GM21367 (cell line): ENCODE results near the gene CFAP74.
"Not testable (repeated sequence)": the region's sequence is repeated elsewhere in the genome, so short reads cannot be mapped to it uniquely, and the experiment has no call there.

Experiments used
- ATAC-seq: cut with Tn5 transposase; IDR thresholded peaks from one replicate; pipeline ENCODE4 v1.9.1; 2021; ENCODE audit not compliant: unreplicated experiment

The CFAP74 gene

GRCh38 chr1:1989102-1989542 lies 14.5 kb downstream of the CFAP74 start:
- ATAC-seq: no peak

DNA sequence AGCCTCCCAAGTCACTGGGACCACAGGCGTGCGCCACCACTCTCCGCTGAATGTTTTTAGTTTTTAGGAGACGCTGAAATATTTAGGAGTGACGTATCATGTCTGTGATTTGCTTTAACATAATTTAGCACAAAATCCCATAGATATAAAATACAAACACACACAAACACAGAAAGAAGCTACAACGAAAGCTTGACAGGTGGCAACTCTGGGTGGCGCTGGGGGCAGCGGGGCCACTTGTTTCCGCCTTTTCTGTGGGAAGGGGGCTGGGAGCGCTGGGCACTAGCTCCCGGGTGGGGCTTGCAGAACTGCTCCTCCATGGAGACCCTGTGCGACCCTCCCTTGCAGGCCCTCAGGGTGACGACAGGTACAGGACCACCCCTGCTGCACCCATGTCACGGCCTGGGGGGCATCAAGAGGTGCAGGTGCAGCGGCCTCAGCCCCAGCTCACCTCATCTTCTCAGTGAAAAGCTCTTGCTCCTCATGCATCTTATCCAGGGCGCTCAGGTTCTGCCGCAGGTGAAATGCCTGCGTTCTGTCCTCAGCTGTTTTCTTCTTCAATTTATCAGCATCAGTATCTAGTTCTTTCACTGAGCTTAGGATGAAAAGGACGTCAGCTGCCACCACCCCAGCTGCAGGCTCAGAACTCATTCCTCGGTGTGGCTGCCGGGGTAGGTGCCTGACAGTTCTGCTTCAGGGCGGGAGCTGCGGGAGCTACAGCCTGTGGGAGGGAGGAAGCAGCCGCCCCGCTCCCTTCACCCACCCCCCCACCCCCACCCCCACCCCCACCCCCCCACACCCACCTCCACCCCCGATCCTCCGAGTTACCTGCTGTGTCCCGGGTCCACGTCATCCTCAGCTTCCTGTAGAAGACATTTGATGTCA lies 15.3 kb downstream of the CFAP74 start:
- ATAC-seq: no peak

DNA sequence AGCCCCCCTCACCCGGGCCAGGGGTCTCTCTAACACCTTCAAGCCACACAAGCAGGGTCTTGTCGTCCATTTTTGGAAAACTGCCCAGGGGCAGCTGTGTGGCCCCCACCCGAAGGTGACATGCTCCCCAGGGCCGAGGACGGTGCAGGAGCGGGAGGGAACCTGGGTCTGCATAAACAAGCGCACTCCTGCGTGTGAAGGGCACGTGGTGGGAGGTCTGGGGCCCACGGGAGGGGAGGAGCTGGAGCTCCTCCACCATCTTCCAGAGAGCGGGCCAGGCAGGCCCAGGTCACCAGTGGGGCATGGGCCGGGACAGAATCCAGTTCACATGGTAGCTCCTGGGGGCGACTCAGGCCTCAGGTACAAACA lies 16.5 kb downstream of the CFAP74 start:
- no peak for ATAC-seq

DNA sequence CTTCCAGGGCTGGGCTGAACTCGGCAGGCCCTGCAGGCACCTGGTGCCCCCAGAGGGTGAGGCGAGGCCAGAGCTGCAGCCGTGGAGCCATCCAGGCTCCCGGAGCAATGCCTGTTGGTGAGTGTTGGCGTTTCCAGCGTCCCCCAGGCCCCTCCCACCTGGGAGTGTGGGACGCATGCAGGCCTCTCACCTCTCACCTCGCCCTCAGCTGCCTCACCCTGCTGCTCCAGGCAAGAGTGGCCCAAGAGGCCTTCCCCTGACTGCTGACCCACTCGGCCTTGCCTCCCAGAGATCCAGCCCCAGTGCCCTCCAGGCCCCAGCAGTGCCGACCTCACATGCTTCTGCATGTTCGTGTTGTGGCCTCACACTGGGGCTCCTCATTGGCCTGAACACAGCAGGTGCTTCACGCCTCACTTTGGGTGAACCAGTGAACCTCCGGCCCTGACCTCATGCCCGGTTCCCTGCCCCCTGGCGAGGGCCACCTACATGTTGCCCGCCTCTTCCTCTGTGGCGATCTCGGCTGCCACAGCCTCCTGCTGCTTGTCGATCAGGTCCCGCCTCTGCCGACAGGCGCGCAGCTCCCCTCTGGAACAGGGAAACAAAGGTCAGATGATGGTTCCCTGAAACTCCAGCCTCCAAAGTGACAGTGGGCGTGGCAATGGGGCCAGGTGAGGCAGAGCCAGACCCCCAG lies 17.0 kb downstream of the CFAP74 start:
- no peak for ATAC-seq

DNA sequence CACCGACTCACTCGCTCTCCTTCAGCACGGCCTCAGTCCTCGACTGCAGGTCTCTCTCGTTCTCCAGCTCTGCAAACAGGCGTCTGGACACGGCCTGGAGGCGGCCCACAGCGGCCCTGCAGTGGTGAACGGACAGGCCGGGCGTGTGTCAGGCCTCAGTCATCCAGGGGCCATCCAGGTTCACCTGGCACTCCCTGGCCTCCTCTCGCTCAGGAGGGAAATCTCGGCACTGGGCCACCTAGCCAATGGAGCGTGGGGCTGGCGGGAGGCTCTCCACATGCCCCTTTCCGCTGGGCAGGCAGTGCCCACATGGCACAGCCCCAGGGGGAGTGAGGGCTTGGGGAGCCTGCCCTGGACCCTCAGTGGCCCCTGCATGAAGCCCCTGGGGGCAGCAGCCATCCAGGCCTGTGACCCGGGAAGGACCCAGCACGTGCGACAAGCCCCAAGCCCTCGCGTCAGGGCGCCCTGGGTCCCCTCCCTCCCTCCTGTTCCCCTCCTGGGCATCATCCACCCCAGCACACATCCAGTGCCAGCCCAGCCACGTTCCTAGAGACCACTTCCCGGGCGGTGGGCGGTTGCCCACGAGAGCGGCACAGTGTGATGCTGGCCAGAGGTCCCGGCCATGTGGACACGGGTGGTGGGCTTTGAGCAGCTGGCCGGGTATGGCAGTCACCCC lies 18.1 kb downstream of the CFAP74 start:
- ATAC-seq: no peak

DNA sequence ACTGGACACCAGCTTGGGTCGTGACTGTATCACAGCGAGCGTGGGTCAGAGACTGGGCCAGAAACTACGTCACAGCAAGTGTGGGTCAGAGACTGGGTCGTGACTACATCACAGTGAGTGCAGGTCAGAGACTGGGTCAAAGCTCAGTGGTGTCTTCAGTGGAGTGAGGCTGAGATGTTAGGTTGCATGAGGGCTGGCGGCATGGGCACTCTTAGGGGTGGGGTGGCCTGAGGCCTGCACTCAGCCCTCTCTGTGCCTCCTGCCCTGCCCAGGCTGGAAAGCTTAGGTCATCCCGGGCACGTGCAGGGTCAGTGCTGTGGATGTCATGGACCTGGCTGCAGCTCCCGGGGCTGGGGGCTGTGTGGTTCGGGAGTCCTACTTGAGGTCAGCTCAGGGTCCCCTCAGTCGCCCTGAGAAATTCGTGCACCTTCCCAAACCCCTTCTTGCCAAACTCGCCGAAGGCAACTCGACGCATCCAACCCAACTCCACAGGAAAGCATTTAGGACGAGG lies 19.0 kb downstream of the CFAP74 start:
- no peak for ATAC-seq

GRCh38 chr1:1982379-1983232 lies 21.0 kb downstream of the CFAP74 start:
- no peak for ATAC-seq

DNA sequence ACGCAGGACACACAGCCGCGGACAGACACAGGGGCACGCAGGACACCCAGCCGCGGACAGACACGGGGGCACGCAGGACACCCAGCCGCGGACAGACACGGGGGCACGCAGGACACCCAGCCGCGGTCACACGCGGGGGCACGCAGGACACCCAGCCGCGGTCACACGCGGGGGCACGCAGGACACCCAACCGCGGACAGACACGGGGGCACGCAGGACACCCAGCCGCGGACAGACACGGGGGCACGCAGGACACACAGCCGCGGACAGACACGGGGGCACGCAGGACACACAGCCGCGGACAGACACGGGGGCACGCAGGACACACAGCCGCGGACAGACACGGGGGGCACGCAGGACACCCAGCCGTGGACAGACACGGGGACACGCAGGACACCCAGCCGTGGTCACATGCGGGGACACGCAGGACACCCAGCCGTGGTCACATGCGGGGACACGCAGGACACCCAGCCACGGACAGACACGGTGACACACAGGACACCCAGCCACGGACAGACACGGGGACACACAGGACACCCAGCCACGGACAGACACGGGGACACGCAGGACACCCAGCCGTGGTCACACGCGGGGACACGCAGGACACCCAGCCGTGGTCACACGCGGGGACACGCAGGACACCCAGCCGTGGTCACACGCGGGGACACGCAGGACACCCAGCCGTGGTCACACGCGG lies 21.8 kb downstream of the CFAP74 start:
- ATAC-seq: not testable (repeated sequence)

GRCh38 chr1:1981142-1981500 lies 22.5 kb downstream of the CFAP74 start:
- no peak for ATAC-seq

DNA sequence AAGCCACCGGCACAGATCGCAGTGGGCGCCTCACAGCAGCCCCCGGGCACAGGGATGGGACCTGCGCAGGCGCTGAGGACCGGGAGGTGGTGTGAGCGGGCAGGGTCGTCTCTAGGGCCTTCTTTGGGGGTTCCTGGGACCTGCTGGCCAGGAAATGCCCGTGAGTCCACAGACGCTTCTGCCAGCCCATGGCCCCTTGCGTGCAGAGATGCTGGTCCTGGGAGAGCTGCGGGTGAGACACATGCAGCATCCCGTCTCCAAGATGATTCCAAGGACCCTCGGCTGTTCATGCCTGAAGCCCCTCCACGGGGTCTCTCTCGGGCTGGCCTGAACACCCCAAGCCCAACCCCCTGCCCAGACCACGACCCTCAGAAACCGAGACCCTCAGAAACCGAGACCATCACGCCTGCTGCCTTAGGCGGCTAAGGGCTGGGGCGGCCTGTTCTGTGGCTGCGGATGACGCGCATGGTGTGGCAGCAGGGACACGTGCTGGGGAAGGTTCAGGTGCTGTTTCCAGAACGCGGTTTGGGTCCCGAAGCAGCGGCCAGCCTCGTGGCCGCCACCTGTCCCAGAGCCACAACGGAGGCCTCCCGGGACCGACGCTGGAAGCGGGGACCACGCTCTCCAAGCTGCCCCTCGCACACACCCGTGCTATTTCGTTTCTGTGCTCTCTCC lies 23.0 kb downstream of the CFAP74 start:
- ATAC-seq: no peak

- ATAC-seq: no peak
Observed at GRCh38 chr1:1979482-1980165, 24.0 kb downstream of the CFAP74 start.

GRCh38 chr1:1978690-1979481 lies 24.7 kb downstream of the CFAP74 start:
- not testable (repeated sequence) for ATAC-seq

GRCh38 chr1:1978108-1978507 lies 25.5 kb downstream of the CFAP74 start:
- ATAC-seq: no peak

- no peak for ATAC-seq
Observed at GRCh38 chr1:1976031-1976430, 27.6 kb downstream of the CFAP74 start.

- ATAC-seq: no peak
Observed at GRCh38 chr1:1975535-1975934, 28.1 kb downstream of the CFAP74 start.

DNA sequence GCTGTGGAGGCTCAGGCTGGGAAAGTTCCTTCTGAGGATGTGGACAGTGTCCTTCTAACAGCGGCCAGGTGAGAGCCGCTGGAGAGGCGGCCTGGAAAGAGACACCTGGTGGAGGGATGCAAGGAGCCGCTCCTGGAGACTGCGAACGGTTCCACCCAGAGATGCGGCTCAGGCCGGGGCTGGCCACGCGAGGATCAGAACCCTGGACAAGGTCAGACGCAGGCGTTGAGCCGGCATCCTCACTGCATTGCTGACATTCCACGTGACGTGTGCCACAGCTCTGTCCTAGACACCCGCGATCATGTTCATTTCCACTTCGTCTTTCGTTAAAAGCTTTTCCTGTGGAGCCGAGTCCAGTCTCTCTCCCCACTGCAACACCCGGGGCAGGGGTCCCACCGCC lies 28.8 kb downstream of the CFAP74 start:
- no peak for ATAC-seq

GRCh38 chr1:1973716-1974642 lies 29.6 kb downstream of the CFAP74 start:
- no peak for ATAC-seq
